Measurements from ENCODE around the gene GPC3. TPM values are rescaled to one million over a fixed set of nuclear protein-coding genes. Genes with fewer than 3 reads are reported as not detected.

GPC3 gene
- total and polyA plus RNA-seq, 8 donors = 0.46 to 137 (median 4.4) TPM

- Histone ChIP-seq H3K9me3 (no peaks in the 10 kb centered on the region), H3K27me3 (no peaks in the 10 kb centered on the region), H3K4me3 (no peak overlapping the region), H3K27ac (no peak overlapping the region), H3K4me1 (no peaks in the 10 kb centered on the region), H3K36me3 (no peaks in the 10 kb centered on the region)
- 47 to 73% (median 57%) methylated on average over 4 of the region's 4 CpGs for WGBS, 5 donors
- DNase-seq = no peak
- intact Hi-C loops (cut with DNase I; ENCODE audit: low total_unique reads) = no loop called here
- TF ChIP-seq CTCF (IDR thresholded peaks at IDR 0.05) (no peak), POLR2A (IDR thresholded peaks at IDR 0.05) (no peak), EP300 (IDR thresholded peaks at IDR 0.05) (no peak), POLR2AphosphoS5 (IDR thresholded peaks at IDR 0.05) (no peak)
Measured at GRCh38 chrX:133880032-133880443, 105.4 kb downstream of the GPC3 start.

GRCh38 chrX:133878710-133879109 lies 106.7 kb downstream of the GPC3 start:
- no peaks in the 10 kb centered on the region for H3K27me3 ChIP-seq
- TF ChIP-seq EP300 (IDR thresholded peaks at IDR 0.05) (no peak), POLR2A (IDR thresholded peaks at IDR 0.05) (no peak), POLR2AphosphoS5 (IDR thresholded peaks at IDR 0.05) (no peak)
- H3K4me3 ChIP-seq = no peak overlapping the region
- no peaks in the 10 kb centered on the region for H3K4me1 ChIP-seq
- H3K36me3 ChIP-seq = no peaks in the 10 kb centered on the region
- 72 to 89% (median 81%) methylated on average over 3 of the region's 3 CpGs for WGBS, 5 donors
- no peak for DNase-seq
- H3K27ac ChIP-seq = no peak overlapping the region
- no peaks in the 10 kb centered on the region for H3K9me3 ChIP-seq
- intact Hi-C loops (cut with DNase I; ENCODE audit: low total_unique reads) = no loop called here

- no peak for DNase-seq
- Histone ChIP-seq H3K36me3 (no peaks in the 10 kb centered on the region), H3K9me3 (peaks cover 0 to 6% (median 0%) of the 10 kb centered on the region in 4 donors), H3K4me3 (no peak overlapping the region), H3K27ac (no peak overlapping the region), H3K4me1 (no peaks in the 10 kb centered on the region), H3K27me3 (no peaks in the 10 kb centered on the region)
- TF ChIP-seq EP300 (IDR thresholded peaks at IDR 0.05) (no peak), POLR2AphosphoS5 (IDR thresholded peaks at IDR 0.05) (no peak), CTCF (IDR thresholded peaks at IDR 0.05) (no peak), POLR2A (IDR thresholded peaks at IDR 0.05) (no peak)
- intact Hi-C loops (cut with DNase I; ENCODE audit: low total_unique reads) = no loop called here
Measured at GRCh38 chrX:133876646-133877045, 108.7 kb downstream of the GPC3 start.

- Histone ChIP-seq H3K4me3 (no peak overlapping the region), H3K27ac (no peak overlapping the region), H3K9me3 (peaks cover 0 to 22% (median 6%) of the 10 kb centered on the region in 4 donors), H3K36me3 (no peaks in the 10 kb centered on the region), H3K27me3 (no peaks in the 10 kb centered on the region), H3K4me1 (no peaks in the 10 kb centered on the region)
- 82 to 95% (median 90%) methylated on average over 4 of the region's 4 CpGs for whole genome bisulfite sequencing, 5 donors
- DNase-seq = no peak
- no peak for TF ChIP-seq CTCF (IDR thresholded peaks at IDR 0.05)
- TF ChIP-seq EP300 (IDR thresholded peaks at IDR 0.05) = no peak
- TF ChIP-seq POLR2A (IDR thresholded peaks at IDR 0.05) = no peak
- no peak for TF ChIP-seq POLR2AphosphoS5 (IDR thresholded peaks at IDR 0.05)
- intact Hi-C loops (cut with DNase I; ENCODE audit: low total_unique reads) = no loop called here
Measured at GRCh38 chrX:133869270-133869669, 116.1 kb downstream of the GPC3 start.

GRCh38 chrX:133868682-133869081 lies 116.7 kb downstream of the GPC3 start:
- Histone ChIP-seq H3K4me1 (no peaks in the 10 kb centered on the region), H3K27me3 (no peaks in the 10 kb centered on the region), H3K4me3 (no peak overlapping the region), H3K36me3 (no peaks in the 10 kb centered on the region), H3K27ac (no peak overlapping the region), H3K9me3 (peaks cover 0 to 22% (median 6%) of the 10 kb centered on the region in 4 donors)
- no peak for DNase-seq
- intact Hi-C loops (cut with DNase I; ENCODE audit: low total_unique reads) = no loop called here
- TF ChIP-seq POLR2AphosphoS5 (IDR thresholded peaks at IDR 0.05) (no peak), CTCF (IDR thresholded peaks at IDR 0.05) (no peak), POLR2A (IDR thresholded peaks at IDR 0.05) (no peak), EP300 (IDR thresholded peaks at IDR 0.05) (no peak)
- WGBS, 5 donors = 40 to 55% (median 42%) methylated on average over 1 of the region's 1 CpG

All from stomach (tissue), 9 donors.